Activated effector memory CD4-positive, alpha-beta T cell treated with Interleukin-2 at 50 U/mL for 16 hours (primary cell): Measurements from ENCODE around the gene TXNDC9.
"Not testable (repeated sequence)": the region's sequence is repeated elsewhere in the genome, so short reads cannot be mapped to it uniquely, and the experiment has no call there.

ENCODE experiments used
- DNase-seq: peaks from one replicate; pipeline ENCODE4 v3.0.0-alpha.2; 2020

TXNDC9 gene

GRCh38 chr2:99335911-99336803 is at the start of gene TXNDC9:
Gene TXNDC9 (minus strand): TSS chr2:99336333. CDS start chr2:99333210, 3,123 bp downstream.
- peak; percentile 97 for DNase-seq

- DNase-seq, result no peak
Measured at GRCh38 chr2:99382143-99382542, 46.0 kb upstream of the TXNDC9 start.

- no peak for DNase-seq
Measured at GRCh38 chr2:99380376-99381010, 44.4 kb upstream of the TXNDC9 start.

GRCh38 chr2:99377879-99378278 is 41.7 kb upstream of the TXNDC9 start:
- DNase-seq, result no peak

GRCh38 chr2:99376254-99376864 is 40.2 kb upstream of the TXNDC9 start:
- no peak for DNase-seq

GRCh38 chr2:99374747-99375146 is 38.6 kb upstream of the TXNDC9 start:
- DNase-seq, result no peak

- no peak for DNase-seq
Measured at GRCh38 chr2:99373144-99373543, 37.0 kb upstream of the TXNDC9 start.

- not testable (repeated sequence) for DNase-seq
Measured at GRCh38 chr2:99368854-99369253, 32.7 kb upstream of the TXNDC9 start.

- DNase-seq, result no peak
Measured at GRCh38 chr2:99365661-99366060, 29.5 kb upstream of the TXNDC9 start.

GRCh38 chr2:99356853-99357252 is 20.7 kb upstream of the TXNDC9 start:
- DNase-seq, result no peak

- DNase-seq, result not testable (repeated sequence)
Measured at GRCh38 chr2:99354825-99355224, 18.7 kb upstream of the TXNDC9 start.

GRCh38 chr2:99354070-99354469 is 17.9 kb upstream of the TXNDC9 start:
- no peak for DNase-seq

- DNase-seq, result no peak
Measured at GRCh38 chr2:99350194-99350593, 14.1 kb upstream of the TXNDC9 start.

GRCh38 chr2:99348173-99348572 is 12.0 kb upstream of the TXNDC9 start:
- no peak for DNase-seq

- DNase-seq, result no peak
Measured at GRCh38 chr2:99346218-99346617, 10.1 kb upstream of the TXNDC9 start.

GRCh38 chr2:99345446-99345845 is 9.3 kb upstream of the TXNDC9 start:
- not testable (repeated sequence) for DNase-seq

GRCh38 chr2:99342536-99342935 is 6.4 kb upstream of the TXNDC9 start:
- no peak for DNase-seq

GRCh38 chr2:99340669-99341236 is 4.6 kb upstream of the TXNDC9 start:
- no peak for DNase-seq

GRCh38 chr2:99338029-99338585 is 2.0 kb upstream of the TXNDC9 start:
- DNase-seq, result no peak

GRCh38 chr2:99337113-99338028 is 1.2 kb upstream of the TXNDC9 start, which contains the start of gene EIF5B:
Gene EIF5B (plus strand): TSS chr2:99337389. CDS start chr2:99337555, 166 bp downstream.
- peak; percentile 93 for DNase-seq

GRCh38 chr2:99336804-99337112 is 625 bp upstream of the TXNDC9 start:
- no peak for DNase-seq

- no peak for DNase-seq
Measured at GRCh38 chr2:99325384-99325783, 10.7 kb downstream of the TXNDC9 start.
